ENCODE measurements around the gene MYT1. TPM values are rescaled to one million over a fixed set of nuclear protein-coding genes. Genes with fewer than 3 reads are reported as not detected.

The MYT1 gene
- total and polyA plus RNA-seq, 9 of the 15 experiments (the other 6 are each of a cell fraction or from before 2014, with no cell fraction given): 0.02 to 0.12 (median 0.06) TPM; not detected in 4

DNA sequence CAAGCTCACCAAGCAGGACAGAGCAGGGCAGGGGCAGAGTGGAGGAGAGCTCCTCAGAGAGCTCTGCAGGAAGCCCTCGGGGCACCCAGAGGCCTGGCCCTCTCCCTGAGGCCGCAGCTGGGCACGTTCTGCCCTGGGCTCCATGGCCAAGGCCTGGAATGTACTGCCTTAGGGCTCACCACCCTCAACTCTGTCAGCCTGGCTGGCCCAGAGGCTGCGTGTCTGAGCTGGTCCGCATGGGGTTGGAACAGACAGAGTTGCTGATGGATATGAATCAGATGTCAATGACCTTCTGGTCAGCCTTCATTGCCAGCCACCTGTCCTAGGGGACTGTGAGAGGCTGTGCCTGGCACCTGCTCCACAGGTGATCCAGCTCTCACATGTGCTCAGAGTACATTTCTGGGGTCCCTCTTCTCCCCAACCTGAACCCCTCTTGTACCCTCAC is 58.1 kb downstream of the MYT1 start:
- FAIRE-seq: no peak
- in situ Hi-C loops (cut with MboI) (no loop called here), intact Hi-C loops (cut with micrococcal nuclease) (no loop called here)
- Histone ChIP-seq H3K9me1 (ENCODE audit: control insufficient read depth, insufficient read depth, low read length) (peaks cover 3% of the 10 kb centered on the region), H3K36me3 (ENCODE audit: control insufficient read depth, insufficient read depth, low read length) (no peaks in the 10 kb centered on the region), H3K79me2 (ENCODE audit: control insufficient read depth, insufficient read depth, low read length) (no peaks in the 10 kb centered on the region), H3K4me1 (replicated peaks in 1 of 2; ENCODE audit: control insufficient read depth in 2 of 2, insufficient read depth in 2 of 2, low read length in 2 of 2) (peaks cover 55 to 80% of the 10 kb centered on the region in 2 experiments; a peak in 4 of 5 replicates), H3K27me3 (ENCODE audit: control insufficient read depth in 2 of 2, insufficient read depth in 2 of 2, low read length in 2 of 2) (peaks cover 3 to 27% of the 10 kb centered on the region in 2 experiments; a peak in 3 of 5 replicates), H3K9ac (ENCODE audit: insufficient read depth in 1 of 2, low read depth in 2 of 2, low read length in 2 of 2) (no peak overlapping the region), H3K4me2 (ENCODE audit: insufficient read depth, low read length) (no peak overlapping the region), H2AFZ (ENCODE audit: low read depth, low read length) (no peak overlapping the region), H3K9me3 (replicated peaks; ENCODE audit: control insufficient read depth, insufficient read depth, low read depth, low read length) (no peaks in the 10 kb centered on the region), H3K27ac (ENCODE audit: extremely low read depth, low read depth, low read length) (no peak overlapping the region), H3K4me3 (no peak overlapping the region), H4K20me1 (replicated peaks; ENCODE audit: control insufficient read depth, insufficient read depth, low read length) (peaks cover 3% of the 10 kb centered on the region; the same call in 1 of the 2 replicates)
- DNase-seq (ENCODE audit: extremely low read depth in 1 of 4, low spot score in 3 of 4): no peak
- no peak for ATAC-seq
- no TSS peak for BruUV-seq (replicated peaks)
- ChIA-PET CTCF (ENCODE audit: low intra/inter-chr PET ratio) (no interaction called here), POLR2A (interaction anchor here (1.5 to 1.6 kb wide), 2 partner anchors 11 to 17 kb away, joined by 4 read pairs; no protein-coding TSS in a partner anchor)
- 0 out of 2 replicates have a peak, but pooled peaks have one; percentile 19 for TF ChIP-seq CXXC5 (CRISPR knock-in tag; IDR thresholded peaks at IDR 0.05)
- TF ChIP-seq, protein P1, sequence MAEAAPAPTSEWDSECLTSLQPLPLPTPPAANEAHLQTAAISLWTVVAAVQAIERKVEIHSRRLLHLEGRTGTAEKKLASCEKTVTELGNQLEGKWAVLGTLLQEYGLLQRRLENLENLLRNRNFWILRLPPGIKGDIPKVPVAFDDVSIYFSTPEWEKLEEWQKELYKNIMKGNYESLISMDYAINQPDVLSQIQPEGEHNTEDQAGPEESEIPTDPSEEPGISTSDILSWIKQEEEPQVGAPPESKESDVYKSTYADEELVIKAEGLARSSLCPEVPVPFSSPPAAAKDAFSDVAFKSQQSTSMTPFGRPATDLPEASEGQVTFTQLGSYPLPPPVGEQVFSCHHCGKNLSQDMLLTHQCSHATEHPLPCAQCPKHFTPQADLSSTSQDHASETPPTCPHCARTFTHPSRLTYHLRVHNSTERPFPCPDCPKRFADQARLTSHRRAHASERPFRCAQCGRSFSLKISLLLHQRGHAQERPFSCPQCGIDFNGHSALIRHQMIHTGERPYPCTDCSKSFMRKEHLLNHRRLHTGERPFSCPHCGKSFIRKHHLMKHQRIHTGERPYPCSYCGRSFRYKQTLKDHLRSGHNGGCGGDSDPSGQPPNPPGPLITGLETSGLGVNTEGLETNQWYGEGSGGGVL (CRISPR knock-in tag; IDR thresholded peaks at IDR 0.05): no peak
- WGBS (ENCODE audit: insufficient coverage, low coverage, missing lambda C conversion rate): 15% methylated on average over 5 of the region's 5 CpGs
